ENCODE measurements around the gene MARK4. TPM values are rescaled to one million over a fixed set of nuclear protein-coding genes. Genes with fewer than 3 reads are reported as not detected.

Gene MARK4
- total RNA-seq, 2 donors from 2014 or later, result 18.2 to 24.1 TPM

DNA sequence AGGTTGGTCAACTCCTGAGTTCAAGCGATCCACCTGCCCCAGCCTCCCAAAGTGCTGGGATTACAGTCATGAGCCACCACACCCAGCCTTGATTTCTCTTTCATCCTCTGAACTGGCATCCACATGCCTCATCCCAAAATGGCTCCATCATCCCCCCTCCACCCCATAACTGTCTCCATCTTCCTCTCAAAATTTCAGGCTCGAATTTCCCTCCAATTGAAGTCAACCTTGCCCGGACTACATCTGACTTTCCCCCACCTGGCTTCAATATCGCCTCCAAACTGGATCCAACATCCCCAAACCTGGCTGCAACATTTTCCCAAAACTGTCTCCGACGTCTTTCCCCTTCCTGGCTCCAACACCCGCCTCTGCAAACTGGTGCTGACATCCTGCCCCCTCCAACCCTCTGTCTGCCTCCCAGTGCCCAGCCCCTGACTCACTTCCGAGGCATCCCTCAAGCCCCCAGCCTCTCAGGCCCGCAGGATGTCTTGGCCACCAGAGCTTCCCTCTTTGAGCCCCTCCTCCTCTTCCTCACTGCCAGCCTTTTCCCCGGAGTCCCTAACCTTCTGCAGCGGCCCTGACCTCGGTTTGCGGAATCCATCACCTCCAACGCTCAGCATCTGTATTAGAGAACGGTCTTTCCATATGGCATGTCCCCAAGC is 6.8 kb upstream of the MARK4 start:
- Histone ChIP-seq H3K36me3 (no peaks in the 10 kb centered on the region), H3K9me3 (no peaks in the 10 kb centered on the region), H3K4me3 (no peak overlapping the region), H3K27ac (no peak overlapping the region), H3K4me1 (peaks cover 0 to 16% of the 10 kb centered on the region in 2 donors), H3K27me3 (no peaks in the 10 kb centered on the region)
- DNase-seq (ENCODE audit: low spot score), result no peak
- TF ChIP-seq CTCF (IDR thresholded peaks at IDR 0.05), result no peak

DNA sequence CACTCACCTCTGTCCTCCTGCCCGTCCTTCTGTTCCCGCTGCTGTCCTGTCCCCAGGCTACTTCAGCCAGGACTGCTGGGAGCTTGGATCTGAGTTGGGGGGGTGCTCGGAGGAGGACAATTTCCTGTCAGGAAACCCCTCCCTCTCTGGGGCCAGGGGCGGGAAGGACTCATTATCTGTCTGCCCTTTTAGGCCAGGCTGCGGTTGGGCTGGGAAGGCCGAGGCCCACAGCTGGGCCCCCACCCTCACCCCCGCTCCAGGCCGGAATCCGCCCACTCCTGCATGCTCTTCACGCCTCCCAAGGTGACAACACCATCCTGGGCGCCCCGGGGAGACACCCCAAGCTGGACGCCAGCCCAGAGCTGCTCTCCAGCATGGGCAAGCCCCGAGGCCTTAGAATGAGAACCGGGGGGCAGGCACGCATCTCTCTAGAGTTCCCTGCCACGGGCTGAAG is 5.7 kb upstream of the MARK4 start, which contains the start of gene EXOC3L2:
Gene EXOC3L2 (minus strand): TSS at position 74 of the 454 bp plus-strand sequence. CDS start 6,362 bp downstream, outside the sequence.
- Histone ChIP-seq H3K27ac (no peak within 1 kb of the TSS), H3K27me3 (no peaks in the 10 kb centered on the region), H3K9me3 (no peaks in the 10 kb centered on the region), H3K4me1 (peaks cover 0 to 17% of the 10 kb centered on the region in 2 donors), H3K4me3 (peak within 1 kb of the TSS in 1 of 2 donors; percentile 16), H3K36me3 (no peaks in the 10 kb centered on the region)
- no peak for TF ChIP-seq CTCF (IDR thresholded peaks at IDR 0.05)
- DNase-seq (ENCODE audit: low spot score), result no peak

DNA sequence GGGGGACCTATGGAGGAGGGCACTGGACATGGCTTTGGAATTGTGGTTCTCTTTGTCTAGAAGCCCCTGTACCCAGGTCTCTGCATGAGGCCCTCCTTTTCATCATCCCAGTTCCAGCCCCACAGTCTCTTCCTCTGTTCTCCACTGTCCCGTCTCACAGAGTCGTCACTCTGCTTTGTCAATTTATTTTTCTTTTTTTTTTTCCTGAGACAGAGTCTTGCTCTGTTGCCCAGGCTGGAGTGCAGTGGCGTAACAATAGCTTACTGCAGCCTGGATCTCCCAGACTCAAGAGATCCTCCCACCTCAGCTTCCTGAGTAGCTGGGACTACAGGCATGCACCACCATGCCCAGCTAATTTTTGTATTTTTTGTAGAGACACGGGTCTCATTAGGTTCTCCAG is 5.2 kb upstream of the MARK4 start:
- Histone ChIP-seq H3K4me3 (no peak overlapping the region), H3K36me3 (no peaks in the 10 kb centered on the region), H3K27me3 (no peaks in the 10 kb centered on the region), H3K9me3 (no peaks in the 10 kb centered on the region), H3K4me1 (peaks cover 0 to 22% of the 10 kb centered on the region in 2 donors), H3K27ac (no peak overlapping the region)
- TF ChIP-seq CTCF (IDR thresholded peaks at IDR 0.05), result no peak
- DNase-seq (ENCODE audit: low spot score), result no peak

DNA sequence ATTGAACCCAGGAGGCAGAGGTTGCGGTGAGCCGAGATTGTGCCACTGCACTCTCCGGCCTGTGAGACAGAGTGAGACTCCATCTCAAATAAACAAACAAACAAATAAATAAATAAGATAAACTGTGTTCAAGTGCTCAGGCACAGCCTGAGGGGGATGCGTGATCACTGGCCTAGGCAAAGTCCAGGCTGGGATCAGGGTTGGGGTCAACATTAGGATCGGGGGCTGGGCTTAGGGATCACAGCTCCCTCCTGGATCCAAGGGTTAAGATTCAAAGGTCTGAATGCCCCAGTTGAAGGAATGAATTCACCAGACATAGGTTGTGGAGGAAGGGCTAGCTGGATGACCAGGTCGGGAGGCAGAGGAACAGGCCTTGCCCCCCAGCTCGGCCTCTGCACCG is 3.9 kb upstream of the MARK4 start:
- Histone ChIP-seq H3K27me3 (no peaks in the 10 kb centered on the region), H3K4me1 (peaks cover 0 to 27% of the 10 kb centered on the region in 2 donors), H3K9me3 (no peaks in the 10 kb centered on the region), H3K4me3 (no peak overlapping the region), H3K27ac (no peak overlapping the region), H3K36me3 (no peaks in the 10 kb centered on the region)
- DNase-seq (ENCODE audit: low spot score), result no peak
- TF ChIP-seq CTCF (IDR thresholded peaks at IDR 0.05), result no peak

DNA sequence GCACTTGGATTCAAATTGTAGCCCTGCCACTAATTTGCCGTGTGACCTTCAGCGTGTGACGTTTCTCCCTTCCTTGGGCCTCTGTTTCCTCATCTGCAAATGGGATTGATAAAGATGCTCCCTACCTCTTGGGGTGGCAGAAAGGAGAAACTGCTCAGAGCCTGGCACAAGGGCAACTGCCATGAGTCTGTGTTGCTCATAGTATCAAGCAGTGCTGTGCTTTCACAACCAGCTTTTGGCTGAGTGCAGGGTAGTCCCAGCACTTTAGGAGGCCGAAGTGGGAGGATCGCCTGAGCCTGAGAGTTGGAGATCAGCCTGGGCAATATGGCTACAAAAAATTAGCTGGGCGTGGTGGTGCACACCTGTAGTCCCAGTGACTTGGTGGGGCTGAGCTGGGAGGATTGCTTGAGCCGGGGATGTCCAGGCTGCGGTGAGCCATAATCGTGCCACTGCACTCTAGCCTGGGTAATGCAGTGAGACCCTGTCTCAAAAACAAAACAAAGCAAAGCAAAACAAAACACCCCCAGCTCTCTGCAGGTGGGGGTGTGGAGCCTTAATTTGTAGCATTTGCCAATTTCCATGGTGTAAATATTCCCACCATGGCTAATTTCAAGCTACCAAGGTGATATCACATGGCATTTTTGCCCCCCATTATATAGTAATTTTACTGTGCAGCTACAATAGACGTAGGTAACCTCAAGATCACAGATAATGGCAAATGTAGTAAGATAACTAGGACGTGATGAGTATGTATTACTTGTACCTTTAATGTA is 1.6 kb upstream of the MARK4 start:
- H3K9me3 ChIP-seq, result no peaks in the 10 kb centered on the region
- TF ChIP-seq CTCF (IDR thresholded peaks at IDR 0.05), result no peak
- DNase-seq (ENCODE audit: low spot score), result no peak
- H3K36me3 ChIP-seq, result no peaks in the 10 kb centered on the region
- no peak overlapping the region for H3K4me3 ChIP-seq
- no peaks in the 10 kb centered on the region for H3K27me3 ChIP-seq
- H3K4me1 ChIP-seq, result peaks cover 0 to 50% of the 10 kb centered on the region in 2 donors
- H3K27ac ChIP-seq, result no peak overlapping the region

Data from right atrium auricular region (tissue), 2 donors.